HG02840 (cell line): ENCODE results near the gene FLACC1.

Source experiments
- ATAC-seq: cut with Tn5 transposase; IDR thresholded peaks from one replicate; pipeline ENCODE4 v1.9.1; 2021; ENCODE audit warnings: mild to moderate bottlenecking, moderate library complexity, moderate number of reproducible peaks; ENCODE audit not compliant: unreplicated experiment, low FRiP score

The FLACC1 gene

GRCh38 chr2:201280191-201281040 is 76.7 kb downstream of the FLACC1 start:
- ATAC-seq: no peak

GRCh38 chr2:201279079-201279478 is 78.1 kb downstream of the FLACC1 start:
- ATAC-seq: no peak

- no peak for ATAC-seq
These were observed 80.6 kb downstream of the FLACC1 start for GRCh38 chr2:201276511-201276910.

- ATAC-seq: no peak
These were observed 81.2 kb downstream of the FLACC1 start for GRCh38 chr2:201275990-201276389.

GRCh38 chr2:201275069-201275468 is 82.1 kb downstream of the FLACC1 start:
- ATAC-seq: no peak

- no peak for ATAC-seq
These were observed 83.7 kb downstream of the FLACC1 start for GRCh38 chr2:201273330-201273983.

GRCh38 chr2:201271917-201272316 is 85.2 kb downstream of the FLACC1 start:
- ATAC-seq: no peak

GRCh38 chr2:201270293-201271001 is 86.7 kb downstream of the FLACC1 start:
- ATAC-seq: no peak

- no peak for ATAC-seq
These were observed 87.4 kb downstream of the FLACC1 start for GRCh38 chr2:201269764-201270163.

GRCh38 chr2:201267278-201268030 is 89.7 kb downstream of the FLACC1 start:
- ATAC-seq: no peak

- no peak for ATAC-seq
These were observed 90.5 kb downstream of the FLACC1 start for GRCh38 chr2:201266629-201267028.

- ATAC-seq: no peak
These were observed 92.5 kb downstream of the FLACC1 start for GRCh38 chr2:201264472-201265173.

GRCh38 chr2:201263779-201264178 is 93.4 kb downstream of the FLACC1 start:
- ATAC-seq: no peak

GRCh38 chr2:201262718-201263117 is 94.4 kb downstream of the FLACC1 start:
- ATAC-seq: no peak

- ATAC-seq: no peak
These were observed 95.2 kb downstream of the FLACC1 start for GRCh38 chr2:201261906-201262305.

GRCh38 chr2:201261471-201261870 is 95.7 kb downstream of the FLACC1 start:
- no peak for ATAC-seq

- ATAC-seq: no peak
These were observed 96.8 kb downstream of the FLACC1 start, which contains the start of gene CASP8 for GRCh38 chr2:201260302-201260800. CASP8 (plus strand) TSS chr2:201260536; CDS start chr2:201266487, 5,951 bp downstream.

GRCh38 chr2:201258666-201259615 is 98.2 kb downstream of the FLACC1 start:
- ATAC-seq: no peak
